ENCODE measurements around the gene EHF.

Gene EHF

DNA sequence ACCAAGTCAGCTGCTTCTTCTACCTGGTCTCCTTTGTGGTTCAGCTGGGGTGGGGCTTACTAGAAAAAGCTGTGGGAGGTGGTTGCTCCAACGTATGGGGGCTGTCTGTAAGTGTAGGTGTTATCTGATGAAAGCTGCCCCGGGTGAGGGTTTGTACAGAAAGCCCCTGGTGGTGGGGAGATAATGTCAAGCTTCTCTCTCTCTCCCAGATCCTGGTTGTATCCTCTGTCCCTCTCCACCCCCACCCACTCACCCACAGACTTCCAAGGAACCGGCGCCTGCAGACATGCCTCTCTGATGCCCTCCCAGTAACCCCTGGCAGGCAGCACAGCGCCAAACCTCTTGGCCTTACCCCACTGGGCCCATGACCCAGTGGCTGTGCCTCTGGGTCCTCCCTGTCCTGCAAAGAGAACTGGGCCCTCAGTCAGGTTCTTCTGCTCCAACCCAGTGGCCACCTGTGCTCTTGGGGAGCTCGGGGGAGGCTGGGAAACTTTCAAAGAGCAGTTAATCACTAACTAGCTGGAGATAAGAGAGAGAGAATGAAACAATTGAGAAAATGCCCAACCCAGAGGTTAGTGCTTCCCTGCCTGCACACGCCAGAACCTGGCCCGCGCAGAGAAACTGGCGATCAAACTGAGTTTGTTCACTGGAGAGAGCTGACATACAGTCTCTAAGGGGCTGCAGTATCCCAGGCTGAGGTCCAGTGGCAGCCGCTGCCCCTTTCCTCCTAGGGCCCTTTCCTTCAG lies 20.4 kb upstream of the EHF start:
- ChIA-PET POLR2A (interaction anchor here (0.5 to 0.7 kb wide), 2 partner anchors 63 to 303 kb away, joined by 3 read pairs; no protein-coding TSS in a partner anchor), CTCF (interaction anchor here (0.6 to 1.4 kb wide), 3 partner anchors 9 to 1028 kb away, joined by 4 read pairs; no protein-coding TSS in a partner anchor)
- no peak overlapping the region for H3K27ac ChIP-seq (ENCODE audit: extremely low read depth, low read depth, low read length)

DNA sequence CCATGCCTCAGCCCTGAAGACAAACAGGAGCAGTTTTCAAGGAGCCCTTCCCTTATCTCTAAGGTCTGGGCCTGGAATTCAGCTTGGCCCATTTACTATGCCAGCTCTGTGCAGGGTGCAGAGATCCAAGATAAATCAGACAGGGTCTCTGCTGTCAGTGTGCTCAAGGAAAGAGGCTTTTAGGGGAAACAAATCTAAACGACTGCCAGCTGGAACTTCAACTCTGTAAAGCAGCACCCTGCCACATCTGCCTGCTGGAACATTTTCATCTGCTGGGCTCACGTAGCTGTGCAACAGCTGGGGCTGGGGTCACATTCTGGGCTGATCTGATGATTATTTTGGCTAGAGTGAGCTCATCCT lies 19.8 kb upstream of the EHF start:
- Histone ChIP-seq H3K27ac (ENCODE audit: extremely low read depth, low read depth, low read length) (no peak overlapping the region), H3K36me3 (ENCODE audit: control insufficient read depth in 2 of 2, insufficient read depth in 1 of 2, low read length in 2 of 2) (no peaks in the 10 kb centered on the region), H3K4me3 (ENCODE audit: low read depth, low read length) (no peak overlapping the region), H3K9me3 (ENCODE audit: control insufficient read depth, insufficient read depth, low read depth, low read length) (no peaks in the 10 kb centered on the region), H3K4me1 (ENCODE audit: control insufficient read depth, insufficient read depth, low read length) (no peaks in the 10 kb centered on the region)
- POLR2A ChIA-PET, result interaction anchor here (0.7 kb wide), 1 partner anchor 302 kb away, joined by 3 read pairs; no protein-coding TSS in a partner anchor
- CTCF ChIA-PET, result interaction anchor here (0.6 to 1.4 kb wide), 3 partner anchors 8 to 1028 kb away, joined by 4 read pairs; no protein-coding TSS in a partner anchor
- no peak for TF ChIP-seq ZNF138 (tag by site-specific recombination; IDR thresholded peaks at IDR 0.05; ENCODE audit: borderline replicate concordance)
- TF ChIP-seq, protein P1, sequence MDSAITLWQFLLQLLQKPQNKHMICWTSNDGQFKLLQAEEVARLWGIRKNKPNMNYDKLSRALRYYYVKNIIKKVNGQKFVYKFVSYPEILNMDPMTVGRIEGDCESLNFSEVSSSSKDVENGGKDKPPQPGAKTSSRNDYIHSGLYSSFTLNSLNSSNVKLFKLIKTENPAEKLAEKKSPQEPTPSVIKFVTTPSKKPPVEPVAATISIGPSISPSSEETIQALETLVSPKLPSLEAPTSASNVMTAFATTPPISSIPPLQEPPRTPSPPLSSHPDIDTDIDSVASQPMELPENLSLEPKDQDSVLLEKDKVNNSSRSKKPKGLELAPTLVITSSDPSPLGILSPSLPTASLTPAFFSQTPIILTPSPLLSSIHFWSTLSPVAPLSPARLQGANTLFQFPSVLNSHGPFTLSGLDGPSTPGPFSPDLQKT (IDR thresholded peaks at IDR 0.05; ENCODE audit: borderline replicate concordance, low read depth, low read length), result no peak
- no peak for TF ChIP-seq ZNF664 (tag by site-specific recombination; IDR thresholded peaks at IDR 0.05)
- no peak for TF ChIP-seq ZNF529 (tag by site-specific recombination; IDR thresholded peaks at IDR 0.05; ENCODE audit: insufficient replicate concordance)
- TF ChIP-seq RBAK (tag by site-specific recombination; IDR thresholded peaks at IDR 0.05), result no peak
- TF ChIP-seq ZNF585B (tag by site-specific recombination; IDR thresholded peaks at IDR 0.05), result no peak
- TF ChIP-seq, protein P2, sequence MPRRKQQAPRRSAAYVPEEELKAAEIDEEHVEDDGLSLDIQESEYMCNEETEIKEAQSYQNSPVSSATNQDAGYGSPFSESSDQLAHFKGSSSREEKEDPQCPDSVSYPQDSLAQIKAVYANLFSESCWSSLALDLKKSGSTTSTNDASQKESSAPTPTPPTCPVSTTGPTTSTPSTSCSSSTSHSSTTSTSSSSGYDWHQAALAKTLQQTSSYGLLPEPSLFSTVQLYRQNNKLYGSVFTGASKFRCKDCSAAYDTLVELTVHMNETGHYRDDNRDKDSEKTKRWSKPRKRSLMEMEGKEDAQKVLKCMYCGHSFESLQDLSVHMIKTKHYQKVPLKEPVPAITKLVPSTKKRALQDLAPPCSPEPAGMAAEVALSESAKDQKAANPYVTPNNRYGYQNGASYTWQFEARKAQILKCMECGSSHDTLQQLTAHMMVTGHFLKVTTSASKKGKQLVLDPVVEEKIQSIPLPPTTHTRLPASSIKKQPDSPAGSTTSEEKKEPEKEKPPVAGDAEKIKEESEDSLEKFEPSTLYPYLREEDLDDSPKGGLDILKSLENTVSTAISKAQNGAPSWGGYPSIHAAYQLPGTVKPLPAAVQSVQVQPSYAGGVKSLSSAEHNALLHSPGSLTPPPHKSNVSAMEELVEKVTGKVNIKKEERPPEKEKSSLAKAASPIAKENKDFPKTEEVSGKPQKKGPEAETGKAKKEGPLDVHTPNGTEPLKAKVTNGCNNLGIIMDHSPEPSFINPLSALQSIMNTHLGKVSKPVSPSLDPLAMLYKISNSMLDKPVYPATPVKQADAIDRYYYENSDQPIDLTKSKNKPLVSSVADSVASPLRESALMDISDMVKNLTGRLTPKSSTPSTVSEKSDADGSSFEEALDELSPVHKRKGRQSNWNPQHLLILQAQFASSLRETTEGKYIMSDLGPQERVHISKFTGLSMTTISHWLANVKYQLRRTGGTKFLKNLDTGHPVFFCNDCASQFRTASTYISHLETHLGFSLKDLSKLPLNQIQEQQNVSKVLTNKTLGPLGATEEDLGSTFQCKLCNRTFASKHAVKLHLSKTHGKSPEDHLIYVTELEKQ (tag by site-specific recombination; IDR thresholded peaks at IDR 0.05; ENCODE audit: borderline replicate concordance), result no peak
- TF ChIP-seq, protein P3, sequence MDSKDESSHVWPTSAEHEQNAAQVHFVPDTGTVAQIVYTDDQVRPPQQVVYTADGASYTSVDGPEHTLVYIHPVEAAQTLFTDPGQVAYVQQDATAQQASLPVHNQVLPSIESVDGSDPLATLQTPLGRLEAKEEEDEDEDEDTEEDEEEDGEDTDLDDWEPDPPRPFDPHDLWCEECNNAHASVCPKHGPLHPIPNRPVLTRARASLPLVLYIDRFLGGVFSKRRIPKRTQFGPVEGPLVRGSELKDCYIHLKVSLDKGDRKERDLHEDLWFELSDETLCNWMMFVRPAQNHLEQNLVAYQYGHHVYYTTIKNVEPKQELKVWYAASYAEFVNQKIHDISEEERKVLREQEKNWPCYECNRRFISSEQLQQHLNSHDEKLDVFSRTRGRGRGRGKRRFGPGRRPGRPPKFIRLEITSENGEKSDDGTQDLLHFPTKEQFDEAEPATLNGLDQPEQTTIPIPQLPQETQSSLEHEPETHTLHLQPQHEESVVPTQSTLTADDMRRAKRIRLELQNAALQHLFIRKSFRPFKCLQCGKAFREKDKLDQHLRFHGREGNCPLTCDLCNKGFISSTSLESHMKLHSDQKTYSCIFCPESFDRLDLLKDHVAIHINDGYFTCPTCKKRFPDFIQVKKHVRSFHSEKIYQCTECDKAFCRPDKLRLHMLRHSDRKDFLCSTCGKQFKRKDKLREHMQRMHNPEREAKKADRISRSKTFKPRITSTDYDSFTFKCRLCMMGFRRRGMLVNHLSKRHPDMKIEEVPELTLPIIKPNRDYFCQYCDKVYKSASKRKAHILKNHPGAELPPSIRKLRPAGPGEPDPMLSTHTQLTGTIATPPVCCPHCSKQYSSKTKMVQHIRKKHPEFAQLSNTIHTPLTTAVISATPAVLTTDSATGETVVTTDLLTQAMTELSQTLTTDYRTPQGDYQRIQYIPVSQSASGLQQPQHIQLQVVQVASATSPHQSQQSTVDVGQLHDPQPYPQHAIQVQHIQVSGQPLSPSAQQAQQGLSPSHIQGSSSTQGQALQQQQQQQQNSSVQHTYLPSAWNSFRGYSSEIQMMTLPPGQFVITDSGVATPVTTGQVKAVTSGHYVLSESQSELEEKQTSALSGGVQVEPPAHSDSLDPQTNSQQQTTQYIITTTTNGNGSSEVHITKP (tag by site-specific recombination; IDR thresholded peaks at IDR 0.05), result no peak
- TF ChIP-seq ZNF701 (tag by site-specific recombination; IDR thresholded peaks at IDR 0.05), result no peak
- no peak for TF ChIP-seq OVOL3 (tag by site-specific recombination; IDR thresholded peaks at IDR 0.05)
- no peak for TF ChIP-seq IKZF3 (tag by site-specific recombination; IDR thresholded peaks at IDR 0.05)

More for the DNA sequence above, 20.4 kb upstream of the EHF start:
- no peak overlapping the region for H3K4me3 ChIP-seq (ENCODE audit: low read depth, low read length)
- TF ChIP-seq, protein P4, sequence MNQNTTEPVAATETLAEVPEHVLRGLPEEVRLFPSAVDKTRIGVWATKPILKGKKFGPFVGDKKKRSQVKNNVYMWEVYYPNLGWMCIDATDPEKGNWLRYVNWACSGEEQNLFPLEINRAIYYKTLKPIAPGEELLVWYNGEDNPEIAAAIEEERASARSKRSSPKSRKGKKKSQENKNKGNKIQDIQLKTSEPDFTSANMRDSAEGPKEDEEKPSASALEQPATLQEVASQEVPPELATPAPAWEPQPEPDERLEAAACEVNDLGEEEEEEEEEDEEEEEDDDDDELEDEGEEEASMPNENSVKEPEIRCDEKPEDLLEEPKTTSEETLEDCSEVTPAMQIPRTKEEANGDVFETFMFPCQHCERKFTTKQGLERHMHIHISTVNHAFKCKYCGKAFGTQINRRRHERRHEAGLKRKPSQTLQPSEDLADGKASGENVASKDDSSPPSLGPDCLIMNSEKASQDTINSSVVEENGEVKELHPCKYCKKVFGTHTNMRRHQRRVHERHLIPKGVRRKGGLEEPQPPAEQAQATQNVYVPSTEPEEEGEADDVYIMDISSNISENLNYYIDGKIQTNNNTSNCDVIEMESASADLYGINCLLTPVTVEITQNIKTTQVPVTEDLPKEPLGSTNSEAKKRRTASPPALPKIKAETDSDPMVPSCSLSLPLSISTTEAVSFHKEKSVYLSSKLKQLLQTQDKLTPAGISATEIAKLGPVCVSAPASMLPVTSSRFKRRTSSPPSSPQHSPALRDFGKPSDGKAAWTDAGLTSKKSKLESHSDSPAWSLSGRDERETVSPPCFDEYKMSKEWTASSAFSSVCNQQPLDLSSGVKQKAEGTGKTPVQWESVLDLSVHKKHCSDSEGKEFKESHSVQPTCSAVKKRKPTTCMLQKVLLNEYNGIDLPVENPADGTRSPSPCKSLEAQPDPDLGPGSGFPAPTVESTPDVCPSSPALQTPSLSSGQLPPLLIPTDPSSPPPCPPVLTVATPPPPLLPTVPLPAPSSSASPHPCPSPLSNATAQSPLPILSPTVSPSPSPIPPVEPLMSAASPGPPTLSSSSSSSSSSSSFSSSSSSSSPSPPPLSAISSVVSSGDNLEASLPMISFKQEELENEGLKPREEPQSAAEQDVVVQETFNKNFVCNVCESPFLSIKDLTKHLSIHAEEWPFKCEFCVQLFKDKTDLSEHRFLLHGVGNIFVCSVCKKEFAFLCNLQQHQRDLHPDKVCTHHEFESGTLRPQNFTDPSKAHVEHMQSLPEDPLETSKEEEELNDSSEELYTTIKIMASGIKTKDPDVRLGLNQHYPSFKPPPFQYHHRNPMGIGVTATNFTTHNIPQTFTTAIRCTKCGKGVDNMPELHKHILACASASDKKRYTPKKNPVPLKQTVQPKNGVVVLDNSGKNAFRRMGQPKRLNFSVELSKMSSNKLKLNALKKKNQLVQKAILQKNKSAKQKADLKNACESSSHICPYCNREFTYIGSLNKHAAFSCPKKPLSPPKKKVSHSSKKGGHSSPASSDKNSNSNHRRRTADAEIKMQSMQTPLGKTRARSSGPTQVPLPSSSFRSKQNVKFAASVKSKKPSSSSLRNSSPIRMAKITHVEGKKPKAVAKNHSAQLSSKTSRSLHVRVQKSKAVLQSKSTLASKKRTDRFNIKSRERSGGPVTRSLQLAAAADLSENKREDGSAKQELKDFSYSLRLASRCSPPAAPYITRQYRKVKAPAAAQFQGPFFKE (tag by site-specific recombination; IDR thresholded peaks at IDR 0.05; ENCODE audit: borderline replicate concordance), result no peak
- no peak for TF ChIP-seq ZNF350 (tag by site-specific recombination; IDR thresholded peaks at IDR 0.05)
- TF ChIP-seq EGR2 (tag by site-specific recombination; IDR thresholded peaks at IDR 0.05; ENCODE audit: low read depth), result peak; percentile 74
- no peak for TF ChIP-seq ZFP69B (tag by site-specific recombination; IDR thresholded peaks at IDR 0.05)
- TF ChIP-seq ZNF426 (tag by site-specific recombination; IDR thresholded peaks at IDR 0.05), result no peak
- peak; percentile 43; the same call in 1 of the 2 replicates for TF ChIP-seq GLIS1 (tag by site-specific recombination; IDR thresholded peaks at IDR 0.05)
- TF ChIP-seq ZFHX2 (tag by site-specific recombination; conservative IDR thresholded peaks at IDR 0.05), result peak; percentile 83
- TF ChIP-seq KLF1 (tag by site-specific recombination; IDR thresholded peaks at IDR 0.05), result no peak
- TF ChIP-seq ZNF132 (tag by site-specific recombination; IDR thresholded peaks at IDR 0.05; ENCODE audit: borderline replicate concordance), result no peak
- no peak for TF ChIP-seq RBAK (tag by site-specific recombination; IDR thresholded peaks at IDR 0.05)
- no peaks in the 10 kb centered on the region for H3K9me3 ChIP-seq (ENCODE audit: control insufficient read depth, insufficient read depth, low read depth, low read length)
- H3K36me3 ChIP-seq (ENCODE audit: control insufficient read depth in 2 of 2, insufficient read depth in 1 of 2, low read length in 2 of 2), result no peaks in the 10 kb centered on the region
- H3K4me1 ChIP-seq (ENCODE audit: control insufficient read depth, insufficient read depth, low read length), result no peaks in the 10 kb centered on the region
